ENCODE measurements around the gene SMG9.
"Not testable (repeated sequence)": the region's sequence is repeated elsewhere in the genome, so short reads cannot be mapped to it uniquely, and the experiment has no call there.

The SMG9 gene

DNA sequence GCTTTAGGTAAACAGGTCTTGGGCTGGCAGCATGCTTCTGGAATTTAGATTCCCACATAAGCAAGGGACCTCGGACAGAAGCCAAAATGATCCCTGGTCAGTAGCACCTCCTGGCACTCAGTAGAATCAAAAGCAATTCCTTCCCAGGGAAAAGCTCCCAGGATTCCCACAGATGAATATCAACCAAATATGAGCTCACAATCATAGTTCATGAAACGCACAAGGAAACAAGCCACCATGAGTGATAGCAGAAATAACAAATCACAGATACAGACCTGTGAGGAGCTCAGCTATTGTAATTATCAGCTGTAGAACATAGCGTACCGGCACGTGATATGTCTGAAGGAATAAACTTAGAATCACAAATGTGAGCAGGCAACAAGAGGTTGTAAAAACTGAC, 63.0 kb downstream of the SMG9 start:
- no peak for DNase-seq (ENCODE audit: low spot score)

DNA sequence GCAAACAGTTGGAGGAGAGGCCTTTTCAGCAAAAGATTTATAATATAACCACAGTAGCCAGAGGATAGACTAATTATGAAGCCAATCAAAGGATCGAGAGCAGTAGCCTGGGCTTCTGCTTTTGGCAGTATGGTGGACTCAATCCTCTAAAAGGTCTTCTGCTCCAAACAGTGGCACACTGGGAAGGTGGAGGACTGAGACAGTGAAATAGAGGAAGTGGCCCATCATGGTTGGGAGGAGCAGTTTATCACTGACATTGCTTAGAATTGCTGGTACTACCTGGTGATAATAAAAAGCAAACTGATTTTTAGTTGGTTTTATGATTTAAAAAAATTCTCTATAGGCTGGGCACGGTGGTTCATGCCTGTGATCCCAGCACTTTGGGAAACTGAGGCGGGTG, 63.9 kb downstream of the SMG9 start:
- no peak for DNase-seq (ENCODE audit: low spot score)

DNA sequence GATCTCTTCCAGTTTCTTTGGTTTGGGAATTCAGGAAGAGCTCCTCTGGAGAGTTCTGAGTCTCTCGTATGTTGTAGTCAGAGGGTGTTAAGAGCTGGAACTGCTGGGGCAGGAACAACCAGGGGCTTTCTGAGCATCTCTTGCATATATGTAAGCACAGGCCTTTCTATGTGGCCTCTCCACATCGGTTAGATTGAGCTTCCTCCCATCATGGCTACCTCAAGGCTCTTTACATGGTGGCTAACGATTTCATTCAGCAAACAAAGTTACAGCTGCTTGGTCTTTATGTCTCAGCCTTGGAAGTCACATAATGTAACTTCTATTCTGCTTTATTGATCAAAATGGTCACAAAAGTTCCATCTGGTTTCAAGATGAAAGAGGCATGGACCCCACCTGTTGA, 64.3 kb downstream of the SMG9 start:
- DNase-seq (ENCODE audit: low spot score): no peak

DNA sequence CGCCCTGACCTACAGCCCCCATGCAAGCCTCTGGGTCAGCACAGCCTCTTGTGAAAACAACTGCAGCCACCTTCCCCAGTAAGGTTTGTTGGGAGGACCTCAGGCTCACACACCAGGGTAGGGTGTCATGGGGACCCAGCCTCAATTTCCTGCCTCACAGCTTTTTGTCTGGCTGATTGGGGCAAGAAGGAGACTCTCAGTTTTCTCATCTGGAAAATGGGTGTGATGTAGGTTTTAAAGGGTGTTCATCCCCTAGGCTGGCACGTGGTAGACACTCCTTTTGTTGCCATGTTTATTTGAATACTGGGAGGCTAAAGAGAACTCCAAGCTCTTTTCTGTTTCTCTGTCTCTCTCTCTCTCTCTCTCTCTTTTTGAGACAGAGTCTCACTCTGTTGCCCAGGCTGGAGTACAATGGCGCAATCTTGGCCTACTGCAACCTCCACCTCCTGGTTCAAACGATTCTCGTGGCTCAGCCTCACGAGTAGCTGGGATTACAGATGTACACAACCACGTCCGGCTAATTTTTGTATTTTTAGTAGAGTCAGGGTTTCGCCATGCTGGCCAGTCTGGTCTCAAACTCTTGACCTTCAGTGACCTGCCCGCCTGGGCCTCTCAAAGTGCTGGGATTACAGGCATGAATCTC, 66.6 kb downstream of the SMG9 start:
- DNase-seq (ENCODE audit: low spot score): no peak

DNA sequence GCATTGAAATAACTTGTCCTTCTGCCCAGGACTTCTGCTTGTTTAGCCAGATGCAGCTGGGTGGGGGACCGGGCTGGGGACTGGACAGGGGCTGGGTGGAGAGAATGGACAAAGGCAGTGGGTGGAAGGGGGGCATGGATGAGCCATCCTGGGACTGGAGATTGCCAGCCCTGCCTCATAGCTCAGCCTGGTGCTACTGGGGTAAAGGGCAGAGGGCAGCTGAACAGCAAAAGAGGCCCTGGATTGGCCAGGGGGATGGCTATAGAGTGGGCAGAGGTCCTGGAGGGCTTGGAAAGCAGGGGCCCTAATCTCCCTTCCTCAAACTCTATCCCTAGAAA, 67.1 kb downstream of the SMG9 start:
- DNase-seq (ENCODE audit: low spot score): no peak

DNA sequence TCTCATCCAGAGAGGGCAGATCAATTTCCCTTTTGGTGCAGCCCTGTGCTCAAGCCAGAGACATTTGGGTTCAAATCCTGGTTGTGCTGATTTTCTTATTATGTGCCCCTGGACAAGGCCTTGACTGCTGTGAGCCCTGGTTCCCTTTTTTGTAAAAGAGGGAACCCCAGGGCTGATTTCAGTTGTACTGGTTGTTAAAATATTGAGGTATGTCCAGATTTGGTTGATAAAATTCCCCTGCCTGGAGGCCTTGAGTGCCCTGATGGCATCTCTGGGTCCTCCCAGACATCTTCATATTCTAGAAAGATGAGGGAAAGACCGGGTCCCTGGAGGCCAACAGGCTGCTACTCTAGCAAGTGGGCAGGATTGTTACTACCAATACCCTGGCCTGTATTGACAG, 70.4 kb downstream of the SMG9 start:
- DNase-seq (ENCODE audit: low spot score): no peak

DNA sequence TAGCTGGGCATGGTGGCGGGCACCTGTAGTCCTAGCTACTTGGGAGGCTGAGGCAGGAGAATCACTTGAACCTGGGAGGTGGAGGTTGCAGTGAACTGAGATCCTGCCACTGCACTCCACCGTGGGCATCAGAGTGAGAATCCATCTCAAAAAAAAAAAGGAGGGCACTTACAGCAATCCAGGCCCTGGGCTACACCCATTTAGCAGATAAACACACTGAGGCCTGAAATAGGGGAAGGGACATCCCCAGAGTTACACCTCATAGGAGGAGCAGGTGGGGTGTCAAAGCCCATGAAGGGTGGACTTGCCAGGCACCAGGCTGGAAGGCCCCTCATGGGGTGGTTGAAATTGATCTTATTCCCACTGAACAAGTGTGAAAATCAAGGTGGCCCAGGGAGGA, 70.9 kb downstream of the SMG9 start:
- no peak for DNase-seq (ENCODE audit: low spot score)

DNA sequence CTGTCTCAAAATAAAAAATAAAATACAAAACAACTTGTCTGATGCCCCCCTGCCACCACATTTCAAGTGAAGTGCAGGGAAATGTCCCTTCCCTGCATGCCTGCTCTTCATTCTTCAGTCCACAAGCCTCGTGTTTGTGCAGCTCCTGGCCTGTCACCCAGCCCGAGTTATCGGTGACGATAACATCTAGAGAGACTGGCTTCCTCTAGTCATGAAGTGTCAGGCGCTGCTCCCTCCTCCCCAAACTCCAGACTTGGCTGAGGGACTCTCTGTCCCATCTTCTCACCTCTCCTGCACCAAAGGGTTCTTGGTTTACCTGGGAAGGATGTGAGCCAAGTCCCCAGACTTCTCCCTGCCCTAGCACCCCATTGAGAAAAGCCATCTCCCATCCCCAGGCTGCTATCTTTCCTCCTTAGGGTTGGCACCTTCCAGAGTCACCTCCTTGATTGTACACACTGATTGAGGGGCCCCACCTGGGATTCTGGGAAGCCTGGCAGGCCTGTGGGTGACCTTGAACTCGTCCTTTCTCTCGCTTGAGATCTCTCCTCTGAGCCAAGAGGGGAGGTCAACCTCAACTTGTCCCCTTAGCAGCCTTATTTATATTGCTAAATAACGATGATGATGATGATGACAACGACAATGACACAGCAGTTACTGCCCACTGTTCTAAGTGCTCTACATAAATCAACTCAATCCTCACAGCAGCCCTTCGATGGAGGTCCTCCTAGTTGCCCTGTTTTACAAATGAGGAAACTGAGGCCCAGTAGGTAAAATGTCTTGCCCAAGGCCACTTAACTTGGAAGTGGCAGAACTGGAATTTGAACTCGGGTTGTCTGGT, 71.7 kb downstream of the SMG9 start:
- DNase-seq (ENCODE audit: low spot score): no peak

DNA sequence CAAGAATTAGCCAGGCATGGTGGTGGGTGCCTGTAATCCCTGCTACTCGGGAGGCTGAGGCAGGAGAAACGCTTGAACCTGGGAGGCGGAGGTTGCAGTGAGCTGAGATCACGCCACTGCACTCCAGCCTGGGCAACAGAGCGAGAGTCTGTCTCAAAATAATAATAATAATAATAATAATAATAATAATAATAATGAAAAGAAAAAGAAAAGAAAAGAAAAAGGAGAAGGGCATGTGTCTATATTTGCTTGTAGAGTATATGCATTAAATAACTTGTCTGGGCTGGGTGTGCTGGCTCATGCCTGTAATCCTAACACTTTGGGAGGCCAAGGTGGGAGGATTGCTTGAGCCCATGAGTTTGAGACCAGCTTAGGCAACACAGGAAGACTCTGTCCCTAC, 72.5 kb downstream of the SMG9 start:
- not testable (repeated sequence) for DNase-seq (ENCODE audit: low spot score)

DNA sequence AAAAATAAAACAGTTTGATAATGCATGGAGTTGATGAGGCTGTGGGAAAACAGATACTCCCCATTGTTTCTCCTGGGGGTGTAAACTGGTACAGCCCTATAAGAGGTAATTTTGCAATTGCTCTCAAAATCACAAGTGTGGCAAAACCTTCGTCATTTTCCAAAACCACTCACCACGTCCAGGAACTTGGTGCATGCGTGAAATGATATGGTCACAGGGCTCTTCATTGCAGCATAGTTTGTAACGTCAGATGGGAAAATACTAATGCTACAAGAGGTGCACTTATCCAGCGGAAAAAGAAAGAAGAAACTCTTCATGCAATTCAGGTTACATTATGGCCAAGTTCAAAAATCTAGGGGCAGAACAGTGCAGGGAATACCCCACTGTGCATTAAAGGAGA, 72.9 kb downstream of the SMG9 start:
- no peak for DNase-seq (ENCODE audit: low spot score)

DNA sequence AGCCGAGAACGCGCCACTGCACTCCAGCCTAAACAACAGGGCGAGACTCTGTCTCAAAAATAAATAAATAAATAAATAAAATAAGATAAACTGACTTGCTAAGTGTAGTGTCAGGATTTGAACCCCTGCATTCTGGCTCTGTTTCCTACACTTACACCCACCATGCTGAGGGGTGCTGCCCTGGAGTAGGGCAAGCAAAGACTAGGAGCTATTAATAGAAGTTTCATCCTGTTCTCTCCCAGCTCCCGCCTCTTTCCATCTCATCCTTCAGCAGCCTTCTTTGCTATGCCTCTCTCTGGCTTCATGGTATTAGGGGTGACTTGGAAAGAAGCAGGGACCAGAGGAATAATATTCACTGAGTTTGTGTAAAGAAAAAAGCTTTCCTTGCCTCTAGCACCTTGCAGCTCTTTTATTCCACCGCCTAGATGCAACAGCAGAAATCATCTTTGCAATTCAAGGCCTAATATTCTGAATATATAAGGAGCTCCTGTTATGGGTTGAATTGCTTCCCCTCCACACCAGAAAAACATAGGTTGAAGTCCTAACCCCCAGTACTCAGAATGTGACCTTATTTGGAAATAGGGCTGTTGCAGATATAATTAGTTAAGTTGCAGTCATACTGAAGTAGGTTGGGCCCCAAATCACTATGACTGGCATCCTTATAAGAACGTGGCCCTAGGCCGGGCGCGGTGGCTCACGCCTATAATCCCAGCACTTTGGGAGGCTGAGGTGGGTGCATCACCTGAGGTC, 76.1 kb downstream of the SMG9 start:
- DNase-seq (ENCODE audit: low spot score): no peak
